Endothelial cell of umbilical vein (primary cell): Measurements from ENCODE around the gene NOXA1.

Experiments used
- EZH2 ChIP-seq: IDR thresholded peaks from 2 replicates; pipeline ENCODE4 v1.6.1; 2012; ENCODE audit warnings: borderline replicate concordance, low read depth, mild to moderate bottlenecking, moderate library complexity, low read length, inconsistent platforms; ENCODE audit not compliant: severe bottlenecking
- FOS ChIP-seq: IDR thresholded peaks from 2 replicates; pipeline ENCODE4 v1.6.1; 2011; ENCODE audit warnings: mild to moderate bottlenecking, low read length, moderate library complexity, borderline replicate concordance; ENCODE audit not compliant: insufficient read depth
- GATA2 ChIP-seq: IDR thresholded peaks from 2 replicates; pipeline ENCODE4 v1.7.0; 2011; ENCODE audit warnings: low read depth, mild to moderate bottlenecking, moderate library complexity, mixed read lengths, low read length; ENCODE audit not compliant: insufficient read length, insufficient read depth
- JUN ChIP-seq: IDR thresholded peaks from 2 replicates; pipeline ENCODE4 v1.6.1; 2011; ENCODE audit warnings: borderline replicate concordance, low read depth; ENCODE audit not compliant: insufficient read length, insufficient read depth
- MYC ChIP-seq: IDR thresholded peaks from one replicate; pipeline ENCODE4 v1.6.1; 2011; ENCODE audit warnings: mild to moderate bottlenecking, low read depth, low read length
- POLR2A ChIP-seq: IDR thresholded peaks from 2 replicates; pipeline ENCODE4 v1.6.1; 2012; ENCODE audit warnings: low read depth, mild to moderate bottlenecking, control low read depth, low read length
- POLR2AphosphoS5 ChIP-seq: IDR thresholded peaks from 2 replicates; pipeline ENCODE4 v1.6.1; 2012; ENCODE audit warnings: low read depth, mild to moderate bottlenecking, control low read depth, low read length, moderate library complexity; ENCODE audit not compliant: insufficient read depth
- TF ChIP-seq, protein P1 (sequence below), 2 donors: IDR thresholded peaks; 1 replicate in 1 of 2; 2 replicates in 1 of 2; pipeline ENCODE4 v1.5.1; 2011; ENCODE audit warnings: low read length in 2 of 2, mild to moderate bottlenecking in 2 of 2, moderate library complexity in 2 of 2, control low read depth in 1 of 2, inconsistent platforms in 1 of 2, low read depth in 1 of 2; ENCODE audit not compliant: insufficient read depth in 1 of 2; ENCODE audit errors: extremely low read depth in 1 of 2
- TF ChIP-seq, protein P2 (sequence below): IDR thresholded peaks from 2 replicates; pipeline ENCODE4 v1.6.1; 2011; ENCODE audit not compliant: insufficient read depth, insufficient read length

DNA sequence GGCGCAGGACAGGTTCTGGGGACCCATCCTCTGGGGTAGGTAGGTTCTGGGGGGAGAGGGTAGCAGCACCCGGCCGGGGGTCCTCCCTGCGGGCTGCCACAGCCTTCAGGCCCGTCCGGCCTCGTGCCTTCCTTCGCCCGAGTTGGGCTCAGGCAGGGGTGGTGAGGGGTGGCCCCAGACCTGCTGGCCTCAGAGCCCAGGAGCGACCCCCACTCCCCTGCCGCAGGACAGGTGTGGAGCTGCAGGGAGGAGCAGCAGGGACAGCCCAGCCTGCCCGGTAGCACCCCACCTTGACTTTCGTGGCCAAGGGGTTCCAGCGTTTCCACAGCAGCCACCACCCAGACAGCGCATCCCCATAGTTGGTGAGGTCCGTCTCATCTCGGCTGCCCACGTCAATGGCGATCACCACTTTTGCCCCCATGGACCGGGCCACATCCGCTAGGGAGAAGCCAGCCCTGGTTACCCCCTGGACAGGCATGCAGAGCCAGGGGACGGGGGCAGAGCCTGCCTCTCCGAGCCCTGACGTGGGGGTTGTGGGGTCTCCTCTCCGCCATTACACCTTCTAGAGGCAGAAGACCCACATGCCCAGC lies 39.3 kb downstream of the NOXA1 start:
- TF ChIP-seq POLR2A (no peak), EZH2 (no peak), POLR2AphosphoS5 (no peak), MYC (no peak), JUN (no peak), FOS (no peak), GATA2 (no peak)
- TF ChIP-seq, protein P1, sequence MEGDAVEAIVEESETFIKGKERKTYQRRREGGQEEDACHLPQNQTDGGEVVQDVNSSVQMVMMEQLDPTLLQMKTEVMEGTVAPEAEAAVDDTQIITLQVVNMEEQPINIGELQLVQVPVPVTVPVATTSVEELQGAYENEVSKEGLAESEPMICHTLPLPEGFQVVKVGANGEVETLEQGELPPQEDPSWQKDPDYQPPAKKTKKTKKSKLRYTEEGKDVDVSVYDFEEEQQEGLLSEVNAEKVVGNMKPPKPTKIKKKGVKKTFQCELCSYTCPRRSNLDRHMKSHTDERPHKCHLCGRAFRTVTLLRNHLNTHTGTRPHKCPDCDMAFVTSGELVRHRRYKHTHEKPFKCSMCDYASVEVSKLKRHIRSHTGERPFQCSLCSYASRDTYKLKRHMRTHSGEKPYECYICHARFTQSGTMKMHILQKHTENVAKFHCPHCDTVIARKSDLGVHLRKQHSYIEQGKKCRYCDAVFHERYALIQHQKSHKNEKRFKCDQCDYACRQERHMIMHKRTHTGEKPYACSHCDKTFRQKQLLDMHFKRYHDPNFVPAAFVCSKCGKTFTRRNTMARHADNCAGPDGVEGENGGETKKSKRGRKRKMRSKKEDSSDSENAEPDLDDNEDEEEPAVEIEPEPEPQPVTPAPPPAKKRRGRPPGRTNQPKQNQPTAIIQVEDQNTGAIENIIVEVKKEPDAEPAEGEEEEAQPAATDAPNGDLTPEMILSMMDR (IDR thresholded peaks at IDR 0.05; ENCODE audit: extremely low read depth in 1 of 2, insufficient read depth in 1 of 2, low read depth in 1 of 2, low read length in 2 of 2) = no peak
- TF ChIP-seq, protein P2, sequence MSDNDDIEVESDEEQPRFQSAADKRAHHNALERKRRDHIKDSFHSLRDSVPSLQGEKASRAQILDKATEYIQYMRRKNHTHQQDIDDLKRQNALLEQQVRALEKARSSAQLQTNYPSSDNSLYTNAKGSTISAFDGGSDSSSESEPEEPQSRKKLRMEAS = no peak
